H9 (cell line): Measurements from ENCODE around the gene UBE3B. TPM values are rescaled to one million over a fixed set of nuclear protein-coding genes. Genes with fewer than 3 reads are reported as not detected.

Experiments
- DNase-seq: peaks from one replicate; pipeline ENCODE4 v3.0.0-alpha.2; 2017
- H2AFZ ChIP-seq: one replicate; pipeline ENCODE4 v1.6.1; 2013; ENCODE audit warnings: mild to moderate bottlenecking, low read length, control low read depth, moderate library complexity
- H2AK5ac ChIP-seq: 2 replicates; pipeline ENCODE4 v1.6.1; 2013; ENCODE audit warnings: low read length, control low read depth, mixed read lengths; ENCODE audit not compliant: insufficient read length
- H2BK120ac ChIP-seq: one replicate; pipeline ENCODE4 v1.6.1; 2013; ENCODE audit warnings: low read depth, mild to moderate bottlenecking, low read length, control low read depth, inconsistent platforms; ENCODE audit not compliant: poor library complexity, severe bottlenecking
- H2BK12ac ChIP-seq: 2 replicates; pipeline ENCODE4 v1.6.1; 2013; ENCODE audit warnings: low read length, control low read depth, mixed read lengths, low read depth; ENCODE audit not compliant: insufficient read length
- H2BK15ac ChIP-seq: 2 replicates; pipeline ENCODE4 v1.6.1; 2013; ENCODE audit warnings: low read depth, low read length, control low read depth
- H2BK20ac ChIP-seq: one replicate; pipeline ENCODE4 v1.6.1; 2013; ENCODE audit warnings: low read depth, mild to moderate bottlenecking, low read length, control low read depth, inconsistent platforms; ENCODE audit not compliant: poor library complexity, severe bottlenecking
- H2BK5ac ChIP-seq: 2 replicates; pipeline ENCODE4 v1.6.1; 2013; ENCODE audit warnings: low read length, control low read depth, mixed read lengths; ENCODE audit not compliant: insufficient read length
- H3K14ac ChIP-seq: 2 replicates; pipeline ENCODE4 v1.6.1; 2013; ENCODE audit warnings: low read length, control low read depth; ENCODE audit not compliant: insufficient read depth
- H3K18ac ChIP-seq: 2 replicates; pipeline ENCODE4 v1.6.1; 2013; ENCODE audit warnings: low read depth, mild to moderate bottlenecking, mixed read lengths, low read length, control low read depth; ENCODE audit not compliant: insufficient read length
- H3K23ac ChIP-seq: 2 replicates; pipeline ENCODE4 v1.6.1; 2013; ENCODE audit warnings: low read length, control low read depth, mixed read lengths, low read depth; ENCODE audit not compliant: insufficient read length
- H3K23me2 ChIP-seq: 2 replicates; pipeline ENCODE4 v1.6.1; 2013; ENCODE audit warnings: low read depth, mild to moderate bottlenecking, mixed read lengths, low read length, control low read depth; ENCODE audit not compliant: insufficient read length, poor library complexity, severe bottlenecking
- H3K27ac ChIP-seq: 2 replicates; pipeline ENCODE4 v1.5.1; 2013; ENCODE audit warnings: low read length, control low read depth, mixed read lengths, low read depth; ENCODE audit not compliant: insufficient read length
- H3K27me3 ChIP-seq: 2 replicates; pipeline ENCODE4 v1.6.1; 2013; ENCODE audit warnings: low read length, control low read depth, inconsistent platforms; ENCODE audit not compliant: insufficient read depth
- H3K4ac ChIP-seq: 2 replicates; pipeline ENCODE4 v1.6.1; 2013; ENCODE audit warnings: low read depth, mild to moderate bottlenecking, control low read depth, inconsistent platforms, low read length, moderate library complexity
- H3K4me1 ChIP-seq: 2 replicates; pipeline ENCODE4 v1.6.1; 2013; ENCODE audit warnings: low read length, control low read depth, inconsistent platforms; ENCODE audit not compliant: insufficient read depth
- H3K4me2 ChIP-seq: 2 replicates; pipeline ENCODE4 v1.6.1; 2013; ENCODE audit warnings: low read length, control low read depth, mixed read lengths; ENCODE audit not compliant: insufficient read length, insufficient read depth
- H3K56ac ChIP-seq: 2 replicates; pipeline ENCODE4 v1.6.1; 2013; ENCODE audit warnings: low read depth, mild to moderate bottlenecking, mixed read lengths, low read length, control low read depth; ENCODE audit not compliant: insufficient read length
- H3K79me1 ChIP-seq: 2 replicates; pipeline ENCODE4 v1.6.1; 2013; ENCODE audit warnings: low read depth, mild to moderate bottlenecking, moderate library complexity, low read length, control low read depth, inconsistent platforms; ENCODE audit not compliant: insufficient read depth, poor library complexity, severe bottlenecking
- H3K79me2 ChIP-seq: 2 replicates; pipeline ENCODE4 v1.6.1; 2013; ENCODE audit warnings: low read length, control low read depth, inconsistent platforms; ENCODE audit not compliant: insufficient read depth
- H3K9ac ChIP-seq: 2 replicates; pipeline ENCODE4 v1.6.1; 2013; ENCODE audit warnings: low read length, control low read depth, mixed read lengths; ENCODE audit not compliant: insufficient read length; ENCODE audit errors: extremely low read depth
- H3K9me3 ChIP-seq: one replicate; pipeline ENCODE4 v1.6.1; 2013; ENCODE audit warnings: low read depth, low read length, inconsistent platforms; ENCODE audit not compliant: control insufficient read depth
- H3T11ph ChIP-seq: one replicate; pipeline ENCODE4 v1.6.1; 2013; ENCODE audit warnings: mild to moderate bottlenecking, low read length, control low read depth, inconsistent platforms
- H4K20me1 ChIP-seq: one replicate; pipeline ENCODE4 v1.6.1; 2013; ENCODE audit not compliant: control insufficient read depth, insufficient read length, insufficient read depth
- H4K5ac ChIP-seq: 2 replicates; pipeline ENCODE4 v1.6.1; 2013; ENCODE audit warnings: low read depth, mild to moderate bottlenecking, mixed read lengths, low read length, control low read depth; ENCODE audit not compliant: insufficient read length
- H4K8ac ChIP-seq: replicated peaks from 2 replicates; pipeline ENCODE4 v1.6.1; 2013; ENCODE audit warnings: low read length, control low read depth, mixed read lengths, low read depth; ENCODE audit not compliant: insufficient read length
- H4K91ac ChIP-seq: 2 replicates; pipeline ENCODE4 v1.6.1; 2013; ENCODE audit warnings: low read depth, mild to moderate bottlenecking, moderate library complexity, mixed read lengths, low read length, control low read depth; ENCODE audit not compliant: insufficient read length
- H3K27ac Mint-ChIP-seq, 3 experiments: 2 replicates in 2 of 3; 3 replicates in 1 of 3; pipeline ENCODE4 v1.8.0; 2020 to 2021; ENCODE audit warnings: mixed read lengths in 3 of 3, mild to moderate bottlenecking in 1 of 3, moderate library complexity in 1 of 3
- H3K27me3 Mint-ChIP-seq: 2 replicates; pipeline ENCODE4 v1.8.0; 2021; ENCODE audit warnings: low read depth, mild to moderate bottlenecking, moderate library complexity, mixed read lengths
- H3K36me3 Mint-ChIP-seq, 3 experiments: 2 replicates in 2 of 3; 3 replicates in 1 of 3; pipeline ENCODE4 v1.8.0; 2020 to 2021; ENCODE audit warnings: low read depth in 3 of 3, mixed read lengths in 3 of 3; ENCODE audit not compliant: insufficient read depth in 1 of 3
- H3K4me1 Mint-ChIP-seq, 2 experiments: 2 replicates each; pipeline ENCODE4 v1.8.0; 2020; ENCODE audit warnings: mixed read lengths in 2 of 2
- H3K4me3 Mint-ChIP-seq, 2 experiments: 2 replicates in 1 of 2; 3 replicates in 1 of 2; pipeline ENCODE4 v1.8.0; 2020 to 2021; ENCODE audit warnings: mild to moderate bottlenecking in 2 of 2, mixed read lengths in 2 of 2, moderate library complexity in 1 of 2
- H3K9me3 Mint-ChIP-seq, 2 experiments: 2 replicates in 1 of 2; 3 replicates in 1 of 2; pipeline ENCODE4 v1.8.0; 2020; ENCODE audit warnings: mild to moderate bottlenecking in 2 of 2, mixed read lengths in 2 of 2, moderate library complexity in 1 of 2
- CTCF ChIP-seq: fragments of 200-600 bp; sonication (generic); conservative IDR thresholded peaks from 3 replicates; pipeline ENCODE4 v1.8.0; 2021; ENCODE audit warnings: antibody characterized with exemption, mild to moderate bottlenecking
- WGBS: extraction: QIAGEN DNeasy Blood & Tissue Kit; methylation state at CpG from one replicate; pipeline ENCODE4 v1.1.7; 2013; ENCODE audit warnings: missing lambda C conversion rate, low lambda C conversion rate, mixed read lengths; ENCODE audit not compliant: insufficient read length; ENCODE audit errors: extremely low coverage; 5-methylcytosine and 5-hydroxymethylcytosine counted together
- total RNA-seq: library from RNA; stranded (reverse); gene quantifications from 2 replicates; pipeline ENCODE4 v1.2.1, GENCODE V29; 2021

Gene UBE3B
- total RNA-seq, 1 experiment from 2014 or later = 24.2 TPM

DNA sequence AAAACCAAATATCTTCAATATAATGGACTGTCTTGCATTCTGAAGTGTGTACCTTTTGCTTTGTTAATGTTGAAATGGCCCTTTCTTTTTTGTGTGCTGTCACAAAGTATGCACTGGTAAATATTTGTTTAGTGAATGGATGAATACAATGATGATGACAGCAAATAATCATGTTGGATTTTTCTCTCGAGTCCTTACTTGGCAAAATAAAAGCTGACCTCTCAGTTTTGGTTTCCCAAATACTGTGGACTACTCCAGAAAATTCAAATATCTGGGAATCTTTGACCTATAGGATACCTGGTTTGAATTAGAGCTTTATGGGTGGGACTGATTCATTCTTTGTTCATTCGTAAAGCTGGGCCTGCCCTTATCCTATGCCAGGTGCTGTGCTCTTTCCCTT lies 5.5 kb downstream of the UBE3B start:
- no peaks in the 10 kb centered on the region for H3K27me3 Mint-ChIP-seq

More for the DNA sequence above, 5.5 kb downstream of the UBE3B start:
- Histone ChIP-seq H3K23me2 (peaks cover 2% of the 10 kb centered on the region), H3K14ac (no peak overlapping the region), H2AFZ (no peak overlapping the region), H3K9ac (no peak overlapping the region), H2BK12ac (no peak overlapping the region), H3K23ac (no peak overlapping the region), H3K18ac (no peak overlapping the region), H3K27ac (no peak overlapping the region), H2AK5ac (no peak overlapping the region), H3K4me1 (no peaks in the 10 kb centered on the region), H3K27me3 (no peaks in the 10 kb centered on the region), H4K91ac (no peak overlapping the region), H2BK120ac (no peak overlapping the region), H2BK5ac (no peak overlapping the region), H4K20me1 (no peaks in the 10 kb centered on the region), H3K79me1 (peaks cover 4% of the 10 kb centered on the region), H2BK15ac (no peak overlapping the region), H4K5ac (no peak overlapping the region), H3T11ph (no peak overlapping the region), H3K4ac (no peak overlapping the region), H3K4me2 (no peak overlapping the region), H3K79me2 (peaks cover 2% of the 10 kb centered on the region; the same call in 1 of the 2 replicates), H3K56ac (no peak overlapping the region), H2BK20ac (no peak overlapping the region), H4K8ac (no peak overlapping the region), H3K9me3 (no peaks in the 10 kb centered on the region)
- DNase-seq = no peak
- WGBS = no CpG with 5 or more reads among the region's 2 CpGs
- Mint-ChIP-seq H3K9me3 (no peaks in the 10 kb centered on the region), H3K4me3 (no peak overlapping the region), H3K27ac (no peak overlapping the region), H3K36me3 (peaks cover 9 to 43% (median 34%) of the 10 kb centered on the region in 3 experiments; a peak in 6 of 7 replicates), H3K4me1 (peaks cover 3 to 6% of the 10 kb centered on the region in 2 experiments; a peak in 2 of 4 replicates)
- no peak for TF ChIP-seq CTCF
